Thyroid gland (tissue), 4 donors: ENCODE results near the gene MAF.

Experiments
- CTCF ChIP-seq, 6 experiments: fragments of 200-600 bp in 3 of 6; fragments of 450-650 bp in 3 of 6; sonication (generic) in 3 of 6; IDR thresholded peaks; one replicate each; pipeline ENCODE4 v1.5.1; 2016 to 2019; ENCODE audit warnings: antibody characterized with exemption in 6 of 6, mild to moderate bottlenecking in 2 of 6, inconsistent platforms in 1 of 6, moderate library complexity in 1 of 6
- POLR2A ChIP-seq, 2 donors: fragments of 450-650 bp; IDR thresholded peaks; one replicate each; pipeline ENCODE4 v1.6.1; 2017; ENCODE audit warnings: antibody characterized with exemption in 2 of 2, mild to moderate bottlenecking in 2 of 2, moderate library complexity in 1 of 2

DNA sequence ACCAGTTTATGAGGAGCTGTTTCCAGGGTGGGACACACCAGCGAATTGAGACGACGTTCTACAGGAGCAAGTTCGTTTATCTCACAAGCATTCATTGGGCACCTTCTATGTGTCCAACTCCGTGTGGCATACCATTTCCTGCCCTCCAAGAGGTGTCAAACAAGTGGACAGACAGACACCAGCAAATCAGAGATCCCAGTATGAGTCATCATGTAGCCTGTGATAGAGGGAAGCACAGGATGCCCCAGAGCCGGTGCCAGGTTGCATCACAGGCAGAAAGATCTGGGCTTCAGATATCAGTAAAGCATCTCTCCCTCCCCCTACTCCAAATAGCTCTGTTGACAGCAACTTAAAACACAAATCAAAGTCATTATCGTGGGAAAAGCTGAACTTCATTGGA is 31.8 kb upstream of the MAF start:
- no peak for TF ChIP-seq CTCF (IDR thresholded peaks at IDR 0.05)
- no peak for TF ChIP-seq POLR2A (IDR thresholded peaks at IDR 0.05)
